ENCODE results near the gene ASCC1.
A peak's percentile ranks its signal among the peaks of the same experiment; 100 is the strongest.

Gene ASCC1

DNA sequence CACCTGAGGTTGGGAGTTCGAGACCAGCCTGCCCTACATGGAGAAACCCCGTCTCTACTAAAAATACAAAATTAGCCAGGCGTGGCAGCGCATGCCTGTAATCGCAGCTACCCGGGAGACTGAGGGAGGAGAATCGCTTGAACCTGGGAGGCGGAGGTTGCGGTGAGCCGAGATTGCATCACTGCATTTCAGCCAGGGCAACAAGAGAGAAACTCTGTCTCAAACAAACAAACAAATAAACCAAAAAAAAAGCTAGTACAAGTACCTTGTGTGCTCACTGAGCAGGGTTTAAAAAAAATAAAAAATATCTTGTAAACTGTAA lies 116.5 kb downstream of the ASCC1 start:
- no peak for DNase-seq

DNA sequence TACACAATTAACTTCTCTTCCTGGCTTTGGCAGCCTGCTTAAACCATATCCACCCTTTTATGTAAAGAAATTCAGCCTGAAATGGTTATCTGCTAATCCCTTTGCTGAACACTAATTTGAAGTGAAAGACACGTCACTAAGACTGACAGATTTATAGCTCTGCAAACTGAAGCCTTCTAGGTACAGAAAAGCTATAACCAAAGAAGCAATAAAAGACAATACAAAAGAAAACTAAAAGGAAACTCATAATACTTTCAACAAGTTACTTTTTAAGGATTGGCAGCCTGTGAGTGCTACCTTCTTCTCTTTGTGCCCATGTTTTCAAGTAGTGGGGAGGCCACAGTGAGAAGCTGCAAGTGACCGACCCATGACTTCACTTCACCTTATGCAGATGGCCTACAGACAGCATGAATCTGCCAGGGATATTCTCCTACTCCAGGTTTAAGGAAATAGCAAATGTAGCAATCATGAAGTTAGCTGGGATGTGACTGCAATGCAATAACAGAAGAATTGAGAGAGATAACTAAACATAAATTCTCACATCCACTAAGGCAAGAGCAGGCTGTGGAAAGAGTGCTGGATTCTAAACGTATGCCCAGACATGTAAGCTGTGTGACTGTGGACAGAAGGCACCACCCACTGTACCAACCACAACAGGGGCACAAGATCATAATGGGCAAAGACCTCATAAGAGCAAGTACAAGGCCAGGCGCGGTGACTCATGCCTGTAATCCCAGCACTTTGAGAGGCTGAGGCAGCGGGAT lies 117.1 kb downstream of the ASCC1 start:
- DNase-seq: no peak

DNA sequence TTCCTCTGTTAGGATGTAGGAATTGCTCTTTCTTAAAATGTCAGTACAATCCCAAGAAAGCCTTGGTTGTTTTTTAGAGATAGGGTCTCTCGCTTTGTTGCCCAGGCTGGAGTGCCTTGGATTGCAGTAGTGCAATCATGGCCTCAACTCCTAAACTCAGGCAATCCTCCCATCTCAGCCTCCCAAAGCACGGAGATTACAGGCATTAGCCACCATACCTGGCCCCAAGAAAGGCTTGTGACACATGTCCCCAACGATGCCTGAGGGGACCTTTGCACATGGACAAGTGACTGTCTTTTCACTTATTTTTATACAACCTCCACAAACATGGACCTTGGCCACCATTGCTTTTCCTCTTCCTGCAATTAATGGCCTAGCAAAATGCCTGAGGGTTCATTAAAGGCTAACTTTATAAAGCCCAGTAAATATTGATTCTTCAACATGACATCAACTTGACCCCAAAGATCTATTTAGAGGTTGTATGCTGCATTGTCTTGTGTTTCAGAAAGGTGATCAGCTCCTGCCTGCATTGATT lies 117.7 kb downstream of the ASCC1 start:
- DNase-seq: no peak

DNA sequence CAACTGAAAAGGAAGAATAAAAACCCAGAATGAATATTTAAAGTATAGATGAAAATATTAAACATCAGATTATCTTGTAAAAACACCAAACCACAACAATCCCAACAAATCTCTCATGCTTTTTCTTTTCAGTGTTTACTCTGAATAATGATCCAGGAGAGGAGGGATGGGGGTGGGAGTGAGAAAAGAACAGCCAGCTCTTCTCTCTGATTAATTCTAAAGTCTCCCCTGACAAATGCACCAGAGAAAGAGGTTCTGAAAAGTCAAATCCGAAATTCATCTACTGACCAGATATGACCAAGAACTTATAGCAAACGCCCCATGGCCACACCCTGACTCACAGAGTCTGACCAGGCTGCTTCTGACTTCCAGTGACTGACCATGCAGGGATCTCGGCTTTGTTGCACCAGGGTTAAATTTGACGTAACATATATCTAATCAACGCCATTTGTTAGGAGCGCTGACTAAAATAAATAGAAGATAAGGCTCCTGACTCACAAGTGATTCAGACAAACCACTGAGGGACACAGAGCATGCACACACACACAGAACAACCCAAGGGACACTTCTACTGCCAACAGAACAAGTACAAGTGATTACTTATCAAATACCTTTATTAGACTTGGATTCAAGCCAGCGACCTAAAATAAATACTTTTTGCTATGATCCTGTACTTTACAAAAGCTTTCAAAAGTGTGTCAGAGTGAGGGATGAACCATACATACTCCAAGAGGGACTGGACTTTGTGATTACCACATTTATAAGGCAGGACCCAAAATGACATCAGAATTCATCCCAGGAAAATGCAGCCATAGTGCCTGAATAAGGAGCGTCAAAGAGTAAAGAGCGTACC lies 118.4 kb downstream of the ASCC1 start:
- no peak for DNase-seq

DNA sequence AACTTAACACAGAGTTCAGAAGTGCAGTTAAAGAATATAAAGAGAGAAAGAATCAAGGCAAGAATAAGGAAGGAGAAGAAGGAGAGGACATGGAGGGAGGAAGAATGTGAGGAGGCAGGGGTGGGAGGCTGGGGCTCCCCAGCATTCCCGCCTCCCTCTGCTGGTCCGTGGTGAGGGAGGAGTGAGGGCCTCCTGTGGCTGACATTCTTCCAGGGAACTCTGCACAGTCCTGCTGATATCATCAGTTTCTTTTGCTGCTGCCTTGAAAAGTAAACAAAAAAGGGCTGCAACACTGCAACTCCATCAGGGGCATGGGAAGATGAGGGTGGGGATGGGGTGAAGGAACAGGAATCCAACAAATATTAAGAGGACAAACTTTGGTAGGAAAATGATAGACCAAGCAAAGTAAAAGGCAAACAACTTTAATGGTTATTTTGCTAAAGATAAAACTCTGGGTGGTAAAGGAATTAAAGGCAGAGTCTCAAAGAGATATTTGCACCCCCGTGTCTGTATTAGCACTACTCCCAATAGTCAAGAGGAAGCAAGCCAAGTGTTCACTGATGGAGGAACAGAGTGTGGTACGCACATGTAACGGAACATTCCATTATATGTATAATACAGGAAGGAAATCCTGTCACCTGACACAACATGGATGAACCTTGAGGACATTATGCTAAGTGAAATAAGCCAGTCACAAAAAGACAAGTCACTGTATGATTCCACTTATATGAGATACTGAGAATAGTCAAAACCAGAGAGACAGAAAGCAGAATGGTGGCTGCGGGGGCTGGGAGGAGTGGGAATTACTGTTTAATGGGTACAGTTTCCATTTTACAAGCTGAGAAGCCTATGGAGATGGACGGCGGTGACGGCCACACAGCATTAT lies 119.7 kb downstream of the ASCC1 start:
- no peak for DNase-seq

DNA sequence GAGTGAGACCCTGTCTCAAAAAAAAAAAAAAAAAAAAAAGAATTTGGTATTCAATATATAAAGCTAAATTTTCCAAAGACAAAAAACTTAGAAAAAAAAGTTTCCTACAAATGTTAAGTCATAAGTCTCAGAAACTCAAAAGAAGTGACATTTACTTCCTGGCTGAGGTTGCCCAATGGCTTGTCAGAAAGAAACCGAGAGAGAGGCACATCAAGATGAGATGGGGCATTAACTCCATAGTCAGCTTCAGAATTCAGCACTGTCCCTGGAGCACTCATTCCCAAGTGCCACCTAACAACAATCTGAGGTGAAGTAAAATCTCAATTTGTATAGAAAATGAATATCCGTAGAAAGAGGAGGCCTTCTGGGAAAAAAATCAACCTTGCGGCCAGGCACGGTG lies 120.9 kb downstream of the ASCC1 start:
- DNase-seq: no peak

DNA sequence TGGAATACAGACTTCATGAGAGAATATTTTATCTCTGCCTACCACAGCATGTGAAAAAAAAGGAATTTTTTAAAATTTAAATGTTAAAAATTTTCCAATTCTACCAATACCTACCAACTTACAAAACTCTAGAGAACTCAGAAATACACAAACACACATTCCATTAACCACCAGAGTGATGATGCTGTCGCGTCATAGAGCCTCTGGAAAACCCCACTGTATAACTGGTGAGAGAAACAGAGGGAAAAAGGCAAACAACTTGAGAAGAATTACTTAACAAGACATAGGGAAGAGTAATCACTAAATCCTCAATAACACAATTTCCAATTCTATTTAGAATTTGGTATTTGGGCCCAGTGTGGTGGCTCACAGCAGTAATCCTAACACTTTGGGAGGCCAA lies 121.5 kb downstream of the ASCC1 start:
- no peak for DNase-seq

DNA sequence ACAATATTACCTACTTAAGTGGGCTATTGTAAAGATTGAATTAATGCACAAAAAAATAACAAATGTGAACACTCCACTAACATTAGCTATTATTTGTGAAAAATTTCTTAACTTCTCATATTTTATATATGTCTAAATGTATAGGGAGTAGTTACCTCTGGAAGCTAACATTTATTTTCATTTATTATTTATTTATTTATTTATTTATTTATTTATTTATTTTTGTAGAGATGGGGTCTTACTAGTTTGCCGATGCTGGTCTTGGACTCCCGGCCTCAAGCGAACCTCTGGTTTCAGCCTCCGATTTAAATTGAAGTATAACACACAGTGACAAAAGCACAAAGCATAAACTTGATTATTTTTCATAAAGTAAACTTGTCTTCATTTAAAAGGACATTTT lies 122.6 kb downstream of the ASCC1 start:
- DNase-seq: no peak

DNA sequence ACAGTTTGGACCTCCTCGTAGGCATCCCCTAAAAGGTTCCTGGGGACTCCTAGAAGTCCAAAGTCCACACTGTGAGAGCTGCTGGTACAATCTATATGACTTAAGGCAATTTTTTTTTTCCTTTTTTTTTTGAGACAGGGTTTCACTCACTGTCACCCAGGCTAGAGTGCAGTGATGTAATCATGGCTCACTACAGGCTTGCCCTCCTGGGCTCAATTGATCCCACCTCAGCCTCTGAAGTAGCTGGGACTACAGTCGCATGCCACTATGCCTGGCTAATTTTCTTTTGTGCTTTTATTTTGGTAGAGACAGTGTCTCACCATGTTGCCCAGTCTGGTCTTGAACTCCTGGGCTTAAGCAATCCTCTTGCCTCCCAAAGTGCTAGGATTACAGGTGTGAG lies 123.1 kb downstream of the ASCC1 start:
- DNase-seq: no peak

DNA sequence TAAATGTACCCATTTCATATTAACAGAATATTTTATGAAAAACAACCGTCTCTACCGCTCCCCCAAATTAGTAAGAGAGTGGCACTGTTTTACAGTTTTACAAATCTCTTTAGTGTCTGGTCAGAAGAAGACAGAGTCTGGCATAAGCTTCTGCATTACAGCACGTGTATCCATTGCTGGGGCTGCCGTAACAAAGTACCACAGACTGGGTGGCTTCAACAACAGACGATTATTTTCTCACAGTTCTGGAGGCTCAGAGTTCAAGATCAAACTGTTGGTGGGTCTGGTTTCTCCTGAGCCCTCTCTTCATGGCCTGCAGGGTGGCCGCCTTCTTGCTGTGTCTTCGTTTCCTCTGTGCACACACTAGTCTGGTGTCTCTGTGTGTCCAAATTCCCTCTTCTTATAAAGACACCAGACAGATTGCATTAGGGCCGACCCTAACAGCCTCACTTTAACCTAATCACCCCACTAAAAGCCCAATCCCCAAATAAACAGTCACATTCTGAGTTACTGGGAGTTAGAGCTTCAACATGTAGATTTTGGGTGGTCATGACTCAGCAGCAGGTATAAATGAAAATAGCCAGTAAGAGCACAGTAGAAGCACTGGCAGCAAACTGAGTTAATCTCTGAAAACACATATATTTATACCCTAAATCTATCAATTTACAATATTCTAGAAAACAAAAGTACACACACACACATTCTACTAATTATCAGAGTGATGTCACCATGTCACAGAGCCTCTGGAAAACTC lies 123.7 kb downstream of the ASCC1 start:
- DNase-seq: no peak

DNA sequence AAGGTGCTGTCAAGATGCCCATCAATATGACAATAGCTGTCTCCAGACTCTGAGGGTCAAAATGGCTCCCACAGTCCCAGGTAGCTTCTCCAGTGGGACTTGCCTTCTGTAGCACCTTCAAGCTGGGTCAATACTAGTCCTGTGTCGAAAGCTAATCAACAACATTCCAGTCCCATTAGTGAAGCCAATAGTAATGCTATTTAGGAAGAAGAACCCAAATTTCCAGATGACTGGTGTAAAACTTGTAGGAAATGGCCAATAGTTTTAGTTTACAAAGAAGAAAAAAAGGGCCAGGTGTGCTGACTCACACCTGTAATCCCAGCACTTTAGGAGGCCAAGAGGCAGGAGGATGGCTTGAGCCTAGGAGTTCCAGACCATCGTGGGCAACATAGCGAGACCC lies 125.8 kb downstream of the ASCC1 start:
- DNase-seq: no peak

DNA sequence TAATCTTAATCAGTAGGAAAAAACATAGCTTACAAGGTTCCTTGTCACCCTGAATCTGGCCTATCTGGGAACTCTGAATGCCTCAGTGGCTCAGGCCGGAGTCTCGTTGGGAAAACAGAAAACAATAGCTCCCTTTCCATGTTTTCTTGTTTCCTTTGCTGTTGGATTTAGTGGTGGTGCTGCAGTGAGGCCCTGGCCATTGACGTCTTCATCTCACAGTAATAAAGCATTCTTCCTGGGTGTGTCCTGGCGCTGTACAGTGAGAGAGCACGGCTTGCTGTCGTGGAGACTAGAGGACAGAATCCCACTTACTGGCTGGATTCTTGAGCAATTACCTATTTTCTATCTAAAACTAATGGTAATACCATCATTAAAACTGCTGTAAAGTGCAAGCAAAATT lies 126.5 kb downstream of the ASCC1 start:
- no peak for DNase-seq

DNA sequence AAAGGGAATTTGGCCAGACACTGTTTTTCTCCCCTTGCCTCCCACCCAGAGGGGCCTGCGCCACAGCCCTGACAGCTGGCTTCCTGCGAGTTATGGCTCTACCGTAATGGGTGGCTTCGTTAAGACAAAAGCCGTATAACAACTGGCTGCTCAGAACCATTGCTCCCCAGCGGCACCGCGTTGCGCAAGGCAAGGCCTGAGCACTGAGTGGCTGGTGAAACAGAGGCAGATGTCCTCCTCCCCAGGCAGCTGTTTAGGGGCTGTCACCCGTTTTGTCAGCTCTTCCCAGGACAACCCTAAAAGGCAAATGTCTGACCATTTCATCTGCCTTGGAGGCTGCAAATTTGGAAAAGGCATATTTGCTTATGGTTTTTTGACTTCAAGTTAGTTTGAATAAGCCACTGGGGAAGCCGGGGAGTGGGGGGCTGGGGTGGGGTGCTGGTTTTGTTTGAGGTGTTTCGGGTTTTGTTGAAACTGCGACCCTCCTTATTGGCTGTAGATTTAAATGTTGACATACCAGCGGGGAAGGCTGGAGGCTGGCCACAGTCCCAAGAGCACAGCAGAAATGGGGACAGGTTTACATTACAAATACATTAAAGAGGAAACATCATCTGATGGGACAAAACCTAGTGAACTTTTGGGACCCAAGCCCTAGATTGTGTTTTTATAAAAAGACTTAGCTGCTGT lies 127.0 kb downstream of the ASCC1 start:
- DNase-seq: peak in 22 of 56 donors; percentile 23 to 68 (median 50)

DNA sequence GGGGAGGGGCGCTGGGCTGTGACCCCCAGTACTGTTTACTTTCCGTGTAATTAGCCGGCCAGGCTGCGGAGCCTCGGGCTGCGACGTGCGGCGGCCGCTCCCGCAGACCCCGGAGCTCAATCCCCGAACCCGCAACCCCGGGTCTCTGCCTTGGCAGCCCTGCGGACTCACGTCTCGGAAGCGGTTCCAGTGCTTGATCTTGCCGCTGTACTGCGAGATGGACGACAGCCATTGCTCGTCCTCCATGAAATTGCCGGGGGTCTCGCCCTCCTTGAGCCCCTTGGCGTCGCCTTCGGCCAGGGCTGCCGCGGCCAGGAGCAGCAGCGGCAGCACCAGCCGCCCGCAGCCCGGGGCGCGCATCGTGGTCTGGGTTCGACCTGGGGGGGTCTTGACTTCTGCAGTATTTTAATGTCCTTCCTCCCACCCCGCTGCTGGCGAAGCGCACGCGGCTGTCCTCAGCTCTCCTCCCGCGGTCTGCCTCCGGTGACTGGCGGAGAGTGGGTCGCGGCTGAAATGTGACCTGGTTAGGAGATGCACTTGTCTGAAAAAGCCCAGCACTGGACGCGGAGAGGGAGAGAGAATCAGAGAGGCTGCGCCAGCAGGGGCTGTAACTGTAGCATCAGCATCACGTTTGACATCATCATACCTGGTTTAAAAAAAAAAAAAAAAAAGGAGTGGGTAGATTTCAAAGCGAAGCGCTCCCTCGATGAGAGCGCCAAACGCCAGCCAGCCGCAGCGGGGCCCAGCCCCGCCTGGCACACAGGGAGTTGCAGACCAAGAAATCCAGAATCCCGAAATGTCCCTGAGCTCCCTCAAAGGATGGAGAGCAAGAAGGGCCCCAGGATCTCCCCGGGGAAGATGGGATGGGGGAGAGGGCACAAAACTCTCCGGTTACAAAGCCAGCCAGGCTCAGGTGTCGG lies 127.8 kb downstream of the ASCC1 start, which contains the start of gene SPOCK2:
SPOCK2 (minus strand) TSS at position 583 of the 920 bp plus-strand sequence; CDS start at position 360, 223 bp downstream.
- peak in 34 of 56 donors; percentile 29 to 81 (median 56) for DNase-seq

DNA sequence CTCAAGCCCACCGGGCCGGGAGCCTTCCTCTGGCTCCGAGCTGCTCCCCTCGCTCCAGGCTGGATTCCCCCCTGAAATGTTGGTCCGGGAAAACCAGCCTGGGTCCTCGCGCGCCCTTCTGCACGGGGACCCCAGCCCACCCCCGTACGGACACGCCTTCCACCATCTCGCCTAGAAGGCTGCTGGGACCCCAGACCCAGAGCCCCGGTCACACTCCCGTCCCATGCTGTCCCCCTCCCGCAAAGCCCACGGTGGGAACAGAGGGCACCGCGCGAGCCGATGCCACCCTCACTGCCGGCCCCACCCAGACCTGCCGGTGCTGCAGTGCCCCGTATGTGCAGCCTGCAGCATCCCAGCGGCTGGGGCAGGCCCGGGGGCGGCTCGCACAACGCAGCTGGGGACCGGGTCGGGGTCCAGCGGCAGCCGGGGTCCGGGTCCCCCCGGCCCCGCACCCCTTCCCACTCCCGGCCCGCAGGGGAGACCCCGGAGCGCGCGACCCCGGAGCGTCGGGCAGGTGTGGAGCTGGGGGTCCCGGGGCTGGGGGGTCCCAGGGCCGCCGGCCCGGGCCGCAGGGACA lies 128.6 kb downstream of the ASCC1 start:
- peak in 6 of 56 donors; percentile 17 to 69 (median 33) for DNase-seq

DNA sequence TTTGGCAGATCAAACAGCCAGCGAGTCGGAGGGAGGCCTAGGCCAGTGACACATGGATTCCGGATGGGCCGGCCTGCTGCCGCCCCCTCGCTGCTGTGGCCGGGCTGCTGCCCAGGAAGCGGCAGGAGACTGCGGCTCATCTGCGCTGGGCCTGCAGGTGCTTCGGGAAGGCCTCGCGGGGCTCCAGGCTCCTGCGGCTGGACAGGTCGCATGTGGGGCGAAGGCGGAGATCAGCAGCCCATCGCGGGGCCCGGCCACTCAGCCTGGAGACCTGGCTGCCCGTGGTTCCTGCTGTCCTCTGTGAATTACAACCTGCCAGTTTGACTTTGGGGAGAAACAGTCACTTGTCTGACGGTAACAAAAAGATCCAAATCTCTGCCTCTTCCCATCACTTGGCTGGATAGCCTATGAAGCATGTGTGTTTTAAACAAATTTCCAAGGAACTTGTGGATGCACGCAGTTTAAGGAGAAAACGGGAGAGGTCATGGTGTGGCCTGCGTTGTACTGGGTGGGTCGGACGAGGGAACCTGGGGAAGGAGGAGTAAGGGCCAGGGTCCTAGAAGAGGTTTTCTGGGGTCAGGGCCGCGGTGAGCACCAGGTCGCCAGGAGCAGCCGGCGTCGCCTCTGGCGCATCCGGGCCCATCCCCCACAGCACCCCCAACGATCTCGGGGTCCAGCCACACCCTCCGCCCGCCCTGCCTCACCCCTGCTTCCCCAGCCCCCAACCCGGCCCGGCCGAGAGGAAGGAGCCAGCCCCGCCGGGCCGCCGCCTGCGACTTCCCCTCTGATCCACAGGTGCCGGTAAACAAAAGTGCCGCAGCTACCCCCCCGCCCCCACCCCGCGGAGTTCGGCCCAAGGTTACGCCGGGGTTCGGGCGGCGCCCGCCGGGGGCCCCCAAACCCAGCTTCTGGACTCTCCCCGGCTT lies 129.3 kb downstream of the ASCC1 start:
- peak in 2 of 56 donors; percentile 31 to 42 for DNase-seq

DNA sequence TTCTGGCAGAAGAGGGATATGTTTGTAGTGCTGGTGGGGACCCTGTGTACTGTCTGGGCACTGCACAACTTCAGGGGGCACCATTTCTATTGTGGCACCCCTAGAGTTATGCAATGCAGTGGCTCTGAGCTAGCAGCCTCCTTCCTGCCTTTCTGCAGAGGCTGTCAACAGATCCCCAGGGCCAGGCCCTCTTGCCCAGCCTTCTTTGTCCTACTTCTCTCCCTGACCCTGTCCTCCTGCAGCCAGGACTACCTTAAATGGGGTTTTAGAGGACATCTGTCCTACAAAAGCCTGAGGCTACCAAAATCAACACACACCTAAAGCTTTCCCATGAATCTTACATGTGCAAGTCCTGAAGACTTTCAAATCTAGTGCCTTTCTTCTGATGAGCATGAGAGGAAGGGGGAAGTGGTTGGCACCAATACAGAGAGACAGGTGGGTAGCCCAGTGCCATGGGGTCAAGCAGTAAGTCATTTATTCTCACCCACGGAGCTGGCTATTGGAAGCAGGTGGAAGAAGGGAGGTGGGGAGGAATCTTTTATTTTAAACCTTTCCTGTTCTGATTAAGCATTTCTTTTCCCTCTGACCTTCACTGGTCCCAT lies 130.1 kb downstream of the ASCC1 start:
- DNase-seq: no peak

Measured in nucleus accumbens (tissue), 56 donors.